Measurements from ENCODE around the gene GABRG3.

DNA sequence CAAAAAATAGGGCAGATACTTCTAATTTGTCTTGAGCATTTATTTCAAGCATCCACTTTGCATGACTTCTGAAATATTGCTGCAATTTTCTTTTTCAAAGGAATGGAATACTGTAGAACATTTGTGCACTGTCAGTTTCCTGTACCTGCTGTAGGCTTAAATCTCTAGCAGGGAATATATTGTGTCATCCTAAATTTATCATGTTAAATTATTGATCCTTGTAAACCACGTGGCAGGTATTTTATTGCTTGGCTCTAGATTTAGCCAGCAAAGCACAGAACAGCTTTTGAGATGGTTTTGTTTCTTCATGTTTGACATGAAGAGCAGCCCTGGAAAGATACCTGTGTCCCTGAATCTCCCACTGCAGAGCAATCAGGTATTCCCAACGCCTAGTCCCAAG lies 470.1 kb downstream of the GABRG3 start:
- no peak for TF ChIP-seq EZH2 (IDR thresholded peaks at IDR 0.05)
- TF ChIP-seq, protein P1, sequence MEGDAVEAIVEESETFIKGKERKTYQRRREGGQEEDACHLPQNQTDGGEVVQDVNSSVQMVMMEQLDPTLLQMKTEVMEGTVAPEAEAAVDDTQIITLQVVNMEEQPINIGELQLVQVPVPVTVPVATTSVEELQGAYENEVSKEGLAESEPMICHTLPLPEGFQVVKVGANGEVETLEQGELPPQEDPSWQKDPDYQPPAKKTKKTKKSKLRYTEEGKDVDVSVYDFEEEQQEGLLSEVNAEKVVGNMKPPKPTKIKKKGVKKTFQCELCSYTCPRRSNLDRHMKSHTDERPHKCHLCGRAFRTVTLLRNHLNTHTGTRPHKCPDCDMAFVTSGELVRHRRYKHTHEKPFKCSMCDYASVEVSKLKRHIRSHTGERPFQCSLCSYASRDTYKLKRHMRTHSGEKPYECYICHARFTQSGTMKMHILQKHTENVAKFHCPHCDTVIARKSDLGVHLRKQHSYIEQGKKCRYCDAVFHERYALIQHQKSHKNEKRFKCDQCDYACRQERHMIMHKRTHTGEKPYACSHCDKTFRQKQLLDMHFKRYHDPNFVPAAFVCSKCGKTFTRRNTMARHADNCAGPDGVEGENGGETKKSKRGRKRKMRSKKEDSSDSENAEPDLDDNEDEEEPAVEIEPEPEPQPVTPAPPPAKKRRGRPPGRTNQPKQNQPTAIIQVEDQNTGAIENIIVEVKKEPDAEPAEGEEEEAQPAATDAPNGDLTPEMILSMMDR (IDR thresholded peaks at IDR 0.05 in 2 of 3, conservative IDR thresholded peaks at IDR 0.05 in 1 of 3; ENCODE audit: borderline replicate concordance in 1 of 3, insufficient read depth in 1 of 3, low read depth in 2 of 3, low read length in 2 of 3), result no peak
- TF ChIP-seq POLR2A (IDR thresholded peaks at IDR 0.05; ENCODE audit: borderline replicate concordance, extremely low read depth, insufficient read depth, insufficient read length), result no peak
- no peak for TF ChIP-seq CEBPB (IDR thresholded peaks at IDR 0.05; ENCODE audit: low read depth)
- TF ChIP-seq, protein P2, sequence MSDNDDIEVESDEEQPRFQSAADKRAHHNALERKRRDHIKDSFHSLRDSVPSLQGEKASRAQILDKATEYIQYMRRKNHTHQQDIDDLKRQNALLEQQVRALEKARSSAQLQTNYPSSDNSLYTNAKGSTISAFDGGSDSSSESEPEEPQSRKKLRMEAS (IDR thresholded peaks at IDR 0.05), result no peak

Data from HCT116 (cell line).